EH (cell line): ENCODE measurements around the gene IRF2BPL.

Experiments
- DNase-seq: peaks from one replicate; pipeline ENCODE4 v3.0.0-alpha.2; 2015; ENCODE audit warnings: low read depth

The IRF2BPL gene

DNA sequence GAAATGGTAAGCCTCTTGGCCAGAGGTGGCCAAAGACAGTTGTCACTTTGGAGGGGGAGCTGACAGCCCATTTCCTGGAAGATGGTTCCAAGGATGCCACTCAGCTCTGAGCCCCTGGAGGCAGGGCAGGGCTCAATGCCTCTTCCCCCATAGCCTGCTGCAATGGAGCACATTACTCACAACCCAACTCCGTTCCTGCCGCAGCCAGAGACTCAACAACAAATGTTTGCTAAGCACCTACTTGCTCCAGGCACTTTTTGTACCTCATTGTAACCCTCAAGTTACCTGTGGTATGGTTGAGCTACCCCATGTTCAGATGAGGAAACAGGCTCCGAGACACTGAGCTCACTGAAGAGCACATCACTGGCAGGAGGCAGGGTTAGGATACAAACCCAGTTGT is 19.5 kb downstream of the IRF2BPL start:
- DNase-seq: no peak

- DNase-seq: no peak
Observed at GRCh38 chr14:77008541-77008940, 20.0 kb downstream of the IRF2BPL start.

DNA sequence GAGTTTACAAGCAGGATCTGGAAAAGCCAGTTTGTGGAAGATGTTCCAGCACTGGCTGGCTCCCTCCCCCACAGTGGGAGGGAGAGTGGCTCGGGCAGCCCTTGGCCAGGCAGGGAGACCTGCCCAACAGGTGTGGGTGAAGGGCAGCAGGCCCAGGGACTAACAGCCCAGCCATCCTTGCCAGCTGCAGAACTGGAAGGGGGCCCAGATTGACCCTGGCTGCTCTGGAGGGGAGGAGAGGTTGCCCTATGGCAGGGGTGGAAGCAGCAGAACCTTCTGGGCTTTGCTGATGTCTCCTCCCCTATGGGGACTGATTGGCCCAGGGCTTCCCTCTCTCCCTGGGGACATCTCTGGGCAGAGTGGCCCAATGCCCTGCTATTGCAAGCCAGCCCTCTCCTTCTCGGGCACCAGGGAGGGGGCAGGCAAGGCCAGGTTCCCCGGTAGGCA is 20.5 kb downstream of the IRF2BPL start:
- DNase-seq: no peak

DNA sequence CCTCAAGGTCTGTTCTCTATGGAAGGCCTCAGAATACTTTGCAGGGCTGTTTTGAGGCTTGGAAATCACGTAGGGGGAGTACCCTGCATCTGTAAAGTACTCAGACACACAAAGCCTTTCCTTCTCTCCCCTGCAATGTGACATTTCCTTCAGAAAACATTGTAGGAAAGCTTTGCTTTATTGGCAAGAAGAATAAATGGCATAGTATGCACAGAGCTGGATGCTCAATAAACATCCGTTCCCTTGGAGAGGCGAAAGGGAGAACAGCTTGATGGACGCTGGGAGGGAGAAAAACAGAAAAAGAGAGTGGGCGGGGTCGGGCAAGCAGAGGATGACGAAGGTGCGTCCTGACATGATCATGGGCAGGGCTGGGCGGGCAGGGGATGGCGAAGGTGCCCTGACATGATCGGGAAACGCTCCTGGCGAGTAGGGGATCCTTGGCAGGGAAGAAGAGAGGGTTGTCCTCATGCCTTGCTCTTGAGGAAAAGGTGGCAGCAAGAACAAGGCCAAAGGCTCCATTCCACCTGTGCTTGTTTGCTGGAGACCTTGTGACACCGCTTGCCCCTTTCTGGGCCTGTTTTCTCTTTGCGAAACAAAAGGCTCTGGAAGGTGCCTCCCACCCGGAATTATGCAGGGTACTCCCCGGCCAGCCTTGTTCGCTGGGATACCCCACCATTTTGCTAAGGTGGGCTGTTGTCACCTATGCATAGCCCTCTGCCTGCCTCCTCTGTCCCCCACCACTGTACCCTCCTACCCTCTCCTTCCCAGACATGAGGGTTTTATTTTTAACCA is 21.1 kb downstream of the IRF2BPL start:
- no peak for DNase-seq

GRCh38 chr14:77006132-77006531 is 22.4 kb downstream of the IRF2BPL start:
- no peak for DNase-seq

DNA sequence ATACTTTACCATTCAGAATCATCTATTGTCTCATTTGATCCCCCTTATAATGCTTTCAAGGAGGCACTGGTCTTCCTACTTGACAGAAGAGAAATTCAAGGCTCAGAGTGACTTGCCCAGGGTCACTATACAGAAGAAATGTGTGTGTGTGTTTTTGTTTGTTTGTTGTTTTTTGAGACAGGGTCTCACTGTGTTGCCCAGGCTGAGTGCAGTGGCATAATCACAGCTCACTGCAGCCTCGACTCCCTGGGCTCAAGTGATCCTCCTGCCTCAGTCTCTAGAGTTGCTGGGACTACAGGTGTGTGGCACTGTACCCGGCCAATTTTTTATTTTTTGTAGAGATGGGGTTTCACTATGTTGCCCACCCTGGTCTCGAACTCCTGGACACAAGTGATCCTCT is 22.9 kb downstream of the IRF2BPL start:
- DNase-seq: no peak

- DNase-seq: no peak
Observed at GRCh38 chr14:77004711-77005460, 23.6 kb downstream of the IRF2BPL start.

GRCh38 chr14:77003960-77004710 is 24.4 kb downstream of the IRF2BPL start:
- DNase-seq: peak; percentile 27

DNA sequence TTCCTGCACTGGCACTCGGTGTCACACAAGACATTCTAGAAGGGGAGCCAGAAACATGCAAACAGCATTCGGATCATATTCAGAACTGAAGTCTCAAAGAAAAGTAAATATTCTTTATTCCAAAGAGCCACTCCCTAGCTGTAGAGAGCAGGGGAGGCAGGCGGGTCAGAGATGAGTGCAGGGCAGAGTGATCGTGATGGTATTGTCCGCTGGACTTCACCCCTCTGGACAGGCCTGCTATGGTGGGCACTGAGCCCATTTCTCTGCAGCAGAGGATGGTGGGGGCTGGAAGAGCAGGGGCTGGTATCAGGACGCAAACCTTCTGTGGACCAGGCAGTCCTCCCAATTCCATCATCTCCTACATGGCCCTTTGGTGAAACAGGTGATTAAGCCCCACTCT is 25.6 kb downstream of the IRF2BPL start:
- no peak for DNase-seq

GRCh38 chr14:77002335-77002734 is 26.2 kb downstream of the IRF2BPL start:
- no peak for DNase-seq

DNA sequence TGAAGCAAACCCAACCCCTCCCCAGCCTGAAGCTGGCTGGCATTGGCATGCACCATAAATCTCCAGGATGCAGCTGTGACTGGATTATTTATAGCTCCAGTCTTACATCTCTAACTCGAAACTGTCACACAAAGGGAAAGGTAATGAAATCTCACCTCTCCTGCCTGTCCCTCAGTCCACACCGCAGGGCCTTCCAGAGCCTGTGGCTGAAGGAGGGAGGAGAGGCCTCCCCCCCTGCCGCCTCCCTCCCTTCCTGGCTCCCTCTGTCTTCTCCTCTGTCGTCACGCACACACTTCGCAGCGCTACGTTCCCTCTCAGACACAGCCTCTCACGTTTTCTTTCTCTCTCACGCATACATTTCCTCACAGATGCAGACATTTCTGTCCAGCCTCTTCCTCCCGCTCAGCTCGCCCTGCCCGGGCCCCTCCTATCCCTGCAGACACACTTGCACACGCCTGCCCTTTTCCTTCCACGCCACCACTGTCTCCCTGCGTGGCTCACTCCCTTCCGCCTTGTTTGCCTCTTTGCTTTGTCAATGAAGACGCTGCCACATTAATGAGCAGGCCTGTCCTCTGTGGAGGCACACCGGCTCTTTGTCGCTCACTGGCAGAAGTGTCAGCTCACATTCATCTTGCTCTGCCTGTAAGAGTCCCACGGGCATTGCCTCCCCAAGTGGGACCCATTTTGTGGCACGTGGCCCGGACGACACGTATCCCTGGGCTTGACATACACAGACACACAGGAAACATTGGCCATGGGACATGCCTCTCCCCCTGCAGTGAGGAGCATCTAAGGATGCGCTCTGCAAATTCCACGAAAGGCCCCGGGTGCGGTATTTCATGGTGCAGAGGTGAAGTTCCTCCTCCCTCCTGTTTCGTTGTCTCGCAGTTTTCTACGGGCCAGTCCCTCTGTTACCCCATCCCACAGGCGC is 27.9 kb downstream of the IRF2BPL start:
- peak; percentile 76 for DNase-seq

DNA sequence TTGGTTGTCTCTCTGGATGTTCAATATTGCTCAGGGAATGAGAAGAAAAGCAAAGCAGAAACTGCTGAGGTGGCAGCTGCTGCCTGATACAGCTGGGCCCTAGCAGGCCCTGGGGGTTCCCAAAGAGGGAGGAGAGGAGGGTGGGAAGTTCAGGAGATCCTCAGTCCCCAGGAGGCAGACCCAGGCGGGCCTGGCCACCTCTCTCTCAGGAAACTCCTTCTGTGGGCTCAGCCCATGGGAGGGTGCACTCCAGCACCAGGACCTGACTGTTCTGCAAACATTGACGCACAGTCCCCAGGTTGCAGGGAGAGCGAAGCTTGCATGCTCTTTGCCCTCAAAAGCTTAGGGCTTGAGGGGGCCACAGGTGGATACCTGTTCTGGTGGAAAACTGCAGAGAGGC is 29.6 kb downstream of the IRF2BPL start:
- DNase-seq: no peak

DNA sequence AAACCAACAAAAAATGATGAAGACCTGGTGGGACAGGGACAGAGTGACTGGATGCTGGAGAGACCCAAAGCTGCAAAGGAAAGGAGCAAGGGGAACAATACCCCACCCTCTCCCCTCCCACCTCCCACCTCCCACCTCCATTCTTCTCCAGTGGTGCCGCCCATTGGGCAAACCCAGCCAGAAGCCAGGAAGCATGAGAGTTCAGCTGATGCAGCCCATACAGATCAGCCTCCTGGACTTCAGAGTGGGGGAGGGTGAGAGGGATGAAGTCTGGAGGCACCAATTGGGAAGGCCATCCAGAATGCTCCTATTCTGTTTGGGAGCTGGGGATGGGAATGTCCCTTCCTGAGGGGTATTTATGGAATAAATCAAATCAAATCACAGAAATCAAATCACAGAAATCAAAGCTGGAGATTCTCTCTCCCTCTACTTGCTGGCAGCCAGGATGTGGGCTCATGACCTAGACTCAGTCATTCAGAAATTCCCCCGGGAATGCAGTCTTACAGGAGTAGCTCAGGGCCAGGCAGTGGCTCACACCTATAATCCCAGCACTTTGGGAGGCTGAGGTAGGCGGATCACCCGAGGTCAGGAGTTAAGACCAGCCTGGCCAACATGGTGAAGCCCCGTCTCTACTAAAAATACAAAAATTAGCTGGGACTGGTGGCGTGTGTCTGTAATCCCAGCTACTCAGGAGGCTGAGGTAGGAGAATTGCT is 31.1 kb downstream of the IRF2BPL start:
- DNase-seq: peak; percentile 29

DNA sequence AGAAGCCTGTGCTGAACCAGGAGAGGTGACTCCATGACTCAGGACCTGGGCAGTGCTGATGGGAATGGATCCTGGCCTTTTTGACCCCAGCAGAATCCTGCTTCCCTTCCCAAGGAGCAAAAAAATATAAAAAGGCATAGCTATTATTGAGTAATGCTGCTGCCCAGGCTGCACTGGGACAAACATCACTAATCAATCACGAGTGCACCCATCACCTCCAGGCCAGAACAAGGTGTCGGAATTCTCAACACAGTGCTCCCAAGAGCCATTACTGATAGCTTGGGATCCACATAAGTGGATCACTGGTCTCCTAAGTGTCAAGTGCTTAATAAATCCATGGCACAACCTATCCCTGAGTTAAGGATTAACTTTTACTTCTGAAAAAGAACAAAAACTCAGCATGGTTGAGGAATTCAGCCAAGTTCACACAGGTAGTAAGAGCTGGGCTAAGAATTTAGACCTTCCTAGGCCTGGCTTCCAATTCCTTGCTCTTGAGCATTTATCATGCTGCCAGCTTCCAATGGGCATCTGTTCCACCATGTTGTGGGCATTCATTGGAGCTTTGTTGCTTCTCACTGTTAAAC is 31.9 kb downstream of the IRF2BPL start:
- DNase-seq: no peak

DNA sequence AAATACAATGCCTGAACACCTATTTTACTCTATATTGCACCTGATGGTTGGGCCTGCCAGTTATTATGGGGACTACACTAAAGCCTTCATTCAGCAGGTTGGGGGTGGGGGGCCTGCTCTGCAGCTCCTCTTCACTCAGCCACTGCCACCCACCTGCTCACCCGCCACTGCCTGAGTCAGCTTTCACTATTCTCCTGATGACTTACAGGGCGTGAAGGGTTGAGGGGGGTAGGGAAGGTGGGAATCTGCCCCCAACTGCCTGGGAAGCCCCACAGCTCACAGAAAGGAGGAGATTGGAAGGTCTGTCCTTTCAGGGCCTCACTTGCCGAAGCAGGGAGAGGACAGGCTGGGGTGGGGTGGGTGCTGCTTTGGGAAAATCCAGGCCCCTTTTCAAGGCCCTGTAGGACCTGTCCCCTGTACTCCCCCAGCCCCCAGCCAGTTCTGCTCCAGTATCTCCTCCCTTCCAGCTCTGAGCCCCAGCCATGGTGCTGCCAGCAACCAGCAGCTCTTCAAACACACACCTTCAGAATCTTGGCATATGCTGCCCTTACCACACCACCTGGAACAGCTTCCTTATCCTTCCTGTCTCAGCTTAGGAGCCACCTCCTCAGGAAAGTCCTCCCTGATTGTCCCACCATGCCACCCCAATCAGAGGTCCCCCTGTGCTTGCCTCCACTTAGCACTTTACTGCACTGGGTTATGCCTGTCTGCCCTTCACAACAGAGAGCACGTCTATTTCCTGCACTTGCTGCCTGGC is 33.1 kb downstream of the IRF2BPL start:
- no peak for DNase-seq

GRCh38 chr14:76993752-76994151 is 34.8 kb downstream of the IRF2BPL start:
- DNase-seq: no peak

GRCh38 chr14:76990084-76990483 is 38.4 kb downstream of the IRF2BPL start:
- DNase-seq: no peak

- DNase-seq: no peak
Observed at GRCh38 chr14:76987956-76988520, 40.5 kb downstream of the IRF2BPL start.

GRCh38 chr14:76986231-76986565 is 42.3 kb downstream of the IRF2BPL start:
- no peak for DNase-seq
